ENCODE data around the gene DSC1.
"Not testable (repeated sequence)": the region's sequence is repeated elsewhere in the genome, so short reads cannot be mapped to it uniquely, and the experiment has no call there.

DSC1 gene

DNA sequence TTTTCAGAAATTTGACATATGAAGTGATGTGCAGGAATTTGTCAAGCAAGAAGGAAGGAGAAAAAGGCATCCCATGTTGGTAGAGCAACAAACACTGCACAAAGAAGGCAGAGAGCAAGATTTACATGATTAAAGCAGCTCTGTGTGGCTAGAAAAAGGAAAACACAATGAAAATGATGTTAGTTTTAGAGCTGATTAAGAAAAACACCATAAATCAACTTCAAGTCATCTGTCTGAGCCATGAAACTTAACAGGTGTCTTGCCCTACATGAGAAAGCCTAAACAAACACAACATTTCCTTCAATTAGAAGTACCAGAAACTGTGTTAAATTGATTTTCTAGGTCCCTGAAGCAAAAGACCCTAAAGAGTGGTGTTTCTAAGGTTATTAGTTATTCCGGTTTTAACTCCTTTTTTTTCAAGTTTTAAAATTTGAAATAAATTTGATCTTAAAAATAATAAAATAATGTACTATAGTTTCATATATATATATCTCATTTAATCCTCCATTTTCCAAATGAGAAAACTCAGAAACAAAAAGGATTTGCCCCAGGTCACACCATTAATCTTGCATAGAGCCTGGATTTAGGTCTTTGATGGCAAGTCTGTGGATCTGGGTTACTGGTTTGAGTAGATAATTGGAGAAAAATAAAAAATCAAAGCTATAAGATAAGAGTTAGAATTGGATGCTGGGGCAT lies 8.6 kb upstream of the DSC1 start:
- no peak for DNase-seq (ENCODE audit: low read depth in 2 of 2)

DNA sequence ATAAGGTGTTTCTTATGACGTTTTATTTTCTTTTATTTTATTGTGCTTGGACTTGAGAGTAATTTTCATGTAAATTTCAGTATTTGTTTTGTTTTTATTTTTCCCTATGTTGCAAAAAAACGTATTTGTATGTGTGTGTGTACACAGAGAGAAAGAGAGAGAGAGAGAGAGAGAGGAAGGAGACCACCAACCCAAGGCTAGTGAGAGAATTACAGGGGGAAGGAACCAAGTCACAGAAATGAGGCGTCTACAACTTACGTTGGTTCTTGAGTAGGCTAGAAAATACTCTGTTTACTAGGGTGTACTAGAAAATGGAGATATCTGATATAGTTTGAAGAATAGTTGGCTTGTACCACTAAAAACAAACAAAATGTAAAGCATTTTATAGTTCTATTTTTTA lies 7.7 kb upstream of the DSC1 start:
- no peak for DNase-seq (ENCODE audit: low read depth in 2 of 2)

DNA sequence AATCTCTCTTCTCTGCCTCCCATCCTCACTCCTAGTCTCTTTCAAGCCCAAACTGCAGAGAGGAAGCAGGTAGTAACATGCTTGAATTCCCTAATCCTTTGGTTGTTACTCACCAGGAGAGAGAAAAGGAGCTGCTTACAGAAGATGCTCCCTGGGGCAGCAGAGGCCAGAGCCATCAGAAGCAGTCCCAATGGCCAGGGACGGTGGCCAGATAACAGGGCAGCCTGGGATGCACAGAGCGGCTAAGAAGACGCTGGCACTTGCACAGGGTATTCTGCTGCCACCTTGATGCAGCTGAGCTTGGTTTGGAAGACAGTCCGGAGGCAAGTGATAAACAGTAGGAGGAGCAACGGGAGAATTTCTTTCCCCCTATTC lies 250 bp downstream of the DSC1 start:
- DNase-seq (ENCODE audit: low read depth in 2 of 2) = no peak

DNA sequence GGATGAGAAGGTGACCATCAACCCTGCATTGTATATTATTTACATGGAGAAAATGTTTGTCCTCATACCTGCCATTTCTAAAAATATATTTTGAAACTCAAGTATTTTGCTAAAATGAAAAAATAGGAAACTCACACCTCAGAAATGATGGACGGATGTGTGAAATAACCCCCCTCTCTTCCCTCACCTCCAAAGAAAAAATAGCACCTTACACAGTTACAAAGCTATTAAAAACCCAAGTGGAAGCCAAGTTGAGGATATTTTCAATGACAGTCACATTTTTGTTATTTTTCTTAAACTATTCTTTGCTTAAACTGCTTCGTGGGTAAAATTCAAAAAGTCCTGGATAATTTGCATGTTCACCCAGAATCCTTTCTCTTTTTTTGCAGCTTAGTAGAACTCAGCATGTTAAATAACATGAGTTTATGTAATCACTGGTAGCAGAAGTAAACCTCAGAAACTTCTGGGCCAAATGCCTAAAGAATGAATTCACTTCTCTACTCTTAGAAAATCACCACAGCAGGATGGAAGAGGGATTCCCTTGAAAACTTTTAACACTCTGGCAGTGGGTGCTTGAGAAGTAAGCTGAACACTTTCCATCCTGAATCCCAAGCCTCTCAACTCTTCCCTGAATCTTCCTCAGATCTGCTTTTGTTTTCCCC lies 768 bp downstream of the DSC1 start:
- DNase-seq (ENCODE audit: low read depth in 2 of 2) = no peak

DNA sequence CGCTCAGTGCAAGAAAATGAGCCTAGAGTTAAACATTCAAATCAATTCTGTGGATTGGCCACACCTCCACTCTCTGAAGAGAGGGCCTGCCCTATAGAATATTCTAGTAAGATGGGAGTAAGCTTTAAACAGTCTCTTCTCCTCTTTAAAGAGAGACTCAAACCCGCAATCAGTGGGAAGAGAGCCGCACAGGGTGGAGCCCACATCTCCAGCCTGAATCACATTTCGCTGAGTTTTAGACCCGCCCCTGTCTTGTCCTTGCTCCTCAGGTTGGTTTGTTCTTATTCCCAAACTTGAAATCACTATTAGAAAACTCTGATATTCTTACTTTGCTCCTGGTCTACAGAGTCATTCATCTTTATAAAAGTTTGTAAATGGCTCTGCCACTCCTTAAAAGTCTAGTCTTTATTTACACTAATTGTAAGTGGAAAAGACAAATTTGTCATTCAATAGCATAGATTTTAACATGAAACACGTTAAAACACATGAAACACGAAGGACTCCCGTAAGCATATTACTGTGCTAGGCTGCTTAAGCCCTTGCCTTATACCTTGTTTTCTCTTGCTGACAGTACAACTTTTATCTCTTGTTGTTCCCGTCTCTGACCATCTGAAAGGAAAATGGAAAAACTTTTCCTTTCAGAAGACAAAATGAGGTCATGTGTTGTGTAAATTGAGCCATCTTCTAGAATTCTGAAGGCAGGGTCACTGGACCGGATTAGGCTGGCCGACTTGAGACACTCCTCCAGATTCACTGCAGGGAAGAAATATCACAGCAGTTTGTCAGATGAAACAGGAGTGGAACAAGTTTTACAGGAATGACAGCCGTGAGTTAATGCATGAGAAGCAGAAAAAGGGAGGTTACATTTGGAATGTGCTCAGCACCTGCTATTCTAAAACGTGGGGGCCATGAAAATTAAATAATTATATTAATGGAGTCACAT lies 5.6 kb downstream of the DSC1 start:
- DNase-seq (ENCODE audit: low read depth in 2 of 2) = no peak

DNA sequence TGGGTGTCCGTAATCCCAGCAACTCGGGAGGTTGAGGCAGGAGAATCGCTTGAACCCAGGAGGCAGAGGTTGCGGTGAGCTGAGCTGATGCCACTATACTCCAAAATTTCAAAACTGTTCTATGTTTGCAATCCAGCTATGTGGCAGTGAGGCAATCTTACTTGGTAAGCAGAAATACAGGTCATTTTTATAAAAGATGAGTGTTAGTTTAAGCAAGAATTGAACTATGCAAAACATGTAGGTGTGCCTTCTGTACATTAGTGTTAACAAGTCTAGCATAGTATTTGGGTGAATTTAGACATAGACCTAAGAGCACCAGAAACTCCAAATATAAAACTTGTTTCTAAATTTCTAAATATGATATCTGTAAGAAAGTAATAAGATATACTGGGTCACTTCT lies 7.2 kb downstream of the DSC1 start:
- no peak for DNase-seq (ENCODE audit: low read depth in 2 of 2)

DNA sequence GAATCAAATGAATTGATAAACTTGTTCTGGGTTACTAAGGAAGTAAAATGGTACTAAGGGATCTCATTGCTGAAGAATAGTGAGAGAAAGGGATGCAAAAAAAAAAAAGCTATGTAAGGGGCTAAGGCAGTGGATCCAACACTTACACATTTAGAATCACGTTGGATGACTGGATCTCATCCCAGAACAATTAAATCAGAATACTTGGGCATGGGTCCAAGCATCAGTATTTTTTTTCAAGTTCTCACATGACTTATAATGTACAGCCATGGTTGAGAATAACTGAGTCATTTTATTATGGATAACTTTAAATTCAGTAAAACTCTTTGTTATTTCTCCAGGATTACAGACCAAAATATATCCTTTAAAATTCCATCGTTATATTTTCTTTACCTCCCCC lies 8.5 kb downstream of the DSC1 start:
- DNase-seq (ENCODE audit: low read depth in 2 of 2) = no peak

DNA sequence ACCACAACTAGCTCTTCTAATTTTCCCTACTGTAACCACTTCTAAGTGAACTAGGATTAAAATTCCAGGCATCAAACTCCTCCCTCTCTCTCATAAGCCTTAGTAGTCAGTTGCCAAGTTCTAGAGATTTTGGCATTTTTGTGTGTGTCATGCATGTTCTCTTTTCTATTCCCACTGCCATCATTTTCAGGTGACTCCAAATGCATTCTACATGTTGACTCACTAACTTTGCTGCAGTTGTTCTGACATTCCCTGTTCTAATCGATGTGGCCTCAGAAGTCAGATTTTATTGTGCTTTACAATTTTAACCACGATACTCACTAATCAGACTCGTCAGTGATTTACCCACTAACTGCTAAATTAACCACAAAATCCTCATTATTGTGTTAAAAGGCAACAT lies 13.3 kb downstream of the DSC1 start:
- no peak for DNase-seq (ENCODE audit: low read depth in 2 of 2)

DNA sequence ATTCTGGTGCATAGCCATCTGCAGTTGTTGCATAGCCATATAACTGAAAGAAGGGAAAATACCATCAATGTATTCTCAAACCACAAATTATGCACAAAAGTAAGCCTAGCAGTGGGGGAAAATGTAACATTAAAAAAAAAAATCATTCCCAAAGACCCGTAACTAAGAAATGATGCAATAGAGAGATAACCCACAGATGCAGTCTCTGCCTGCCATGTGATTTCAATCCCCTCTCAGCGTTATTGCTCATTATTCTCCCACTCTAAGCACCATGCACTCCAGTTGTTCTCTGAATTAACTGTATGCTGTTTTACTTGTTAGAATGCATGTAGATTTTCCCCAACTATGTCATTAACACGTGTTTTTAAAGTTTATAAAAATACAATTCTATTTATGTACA lies 14.1 kb downstream of the DSC1 start:
- no peak for DNase-seq (ENCODE audit: low read depth in 2 of 2)

DNA sequence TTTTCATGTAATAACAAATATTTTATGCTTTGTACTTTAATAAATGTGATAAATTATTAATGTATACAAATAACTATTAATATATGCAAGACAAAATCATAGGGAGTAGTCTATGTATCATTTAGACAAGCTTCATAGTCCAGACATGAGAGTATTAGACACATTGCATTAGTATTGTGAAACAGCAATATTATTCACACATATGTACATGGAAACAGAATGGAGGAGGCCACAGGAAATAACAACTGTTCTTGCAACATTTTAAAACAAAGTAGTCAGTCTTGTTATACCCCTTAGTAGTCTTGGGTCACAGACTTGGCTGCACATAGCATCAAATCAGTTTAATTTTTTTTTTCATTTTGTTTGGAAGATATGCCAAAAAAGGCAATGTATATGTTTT lies 15.8 kb downstream of the DSC1 start:
- no peak for DNase-seq (ENCODE audit: low read depth in 2 of 2)

DNA sequence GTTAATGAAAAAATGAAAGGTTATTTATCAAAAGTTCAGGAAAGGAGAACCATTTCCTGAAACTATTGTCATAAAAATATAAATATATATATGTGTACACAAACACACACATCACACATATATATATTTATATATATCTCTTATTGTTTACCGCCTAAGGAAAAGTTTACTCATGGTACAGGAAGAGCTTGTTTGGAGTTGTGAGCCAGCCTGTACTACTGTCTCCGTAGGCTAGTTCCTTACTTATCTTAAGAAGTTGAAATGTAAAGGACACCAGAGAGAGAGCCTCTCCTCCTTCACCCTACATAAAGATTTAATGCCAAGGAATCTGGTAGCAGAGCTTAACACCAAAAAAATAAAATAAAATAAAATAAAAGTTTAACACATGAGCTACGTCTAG lies 19.6 kb downstream of the DSC1 start:
- no peak for DNase-seq (ENCODE audit: low read depth in 2 of 2)

DNA sequence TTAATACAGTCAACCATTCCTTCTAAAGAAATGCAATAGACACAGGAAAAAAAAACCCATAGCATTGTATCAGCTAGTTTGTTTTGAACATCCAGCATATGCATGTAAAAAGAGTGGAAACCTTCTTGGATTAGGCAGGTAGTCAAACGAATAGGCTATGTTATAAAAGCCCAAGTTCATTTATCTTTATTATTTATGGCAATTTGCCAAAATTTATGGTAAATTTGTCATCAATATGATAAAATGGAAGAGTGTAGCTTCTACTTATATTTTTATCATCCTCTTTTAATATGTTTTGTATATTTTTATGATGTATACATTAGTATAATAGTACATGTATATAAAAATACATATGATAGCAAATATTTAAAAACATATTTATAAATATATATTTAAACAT lies 23.9 kb downstream of the DSC1 start:
- no peak for DNase-seq (ENCODE audit: low read depth in 2 of 2)

DNA sequence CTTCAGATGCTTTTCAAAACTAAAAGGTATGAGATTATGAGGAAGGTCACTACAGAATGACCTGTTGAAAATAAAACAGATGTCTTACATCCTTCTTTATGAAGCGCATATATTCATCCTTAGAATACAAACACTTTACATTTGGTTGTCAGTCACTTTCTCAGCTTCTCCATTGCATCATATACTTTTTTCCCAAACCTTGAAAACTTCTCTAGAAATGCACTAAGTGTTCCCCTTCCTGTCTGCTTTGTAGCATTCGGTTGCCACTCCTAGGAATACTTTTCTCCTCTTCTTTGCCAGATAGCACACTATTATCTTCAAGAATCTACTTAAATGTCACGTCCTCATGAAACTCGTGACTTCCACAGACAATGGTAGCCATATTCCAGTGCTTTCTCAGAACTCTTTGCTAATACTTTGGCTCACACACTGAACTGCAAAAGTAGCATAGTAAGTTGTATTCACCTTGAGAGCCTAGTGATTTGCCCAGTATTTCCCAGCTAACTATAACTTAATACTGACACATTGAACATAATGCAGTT lies 27.6 kb downstream of the DSC1 start:
- no peak for DNase-seq (ENCODE audit: low read depth in 2 of 2)

DNA sequence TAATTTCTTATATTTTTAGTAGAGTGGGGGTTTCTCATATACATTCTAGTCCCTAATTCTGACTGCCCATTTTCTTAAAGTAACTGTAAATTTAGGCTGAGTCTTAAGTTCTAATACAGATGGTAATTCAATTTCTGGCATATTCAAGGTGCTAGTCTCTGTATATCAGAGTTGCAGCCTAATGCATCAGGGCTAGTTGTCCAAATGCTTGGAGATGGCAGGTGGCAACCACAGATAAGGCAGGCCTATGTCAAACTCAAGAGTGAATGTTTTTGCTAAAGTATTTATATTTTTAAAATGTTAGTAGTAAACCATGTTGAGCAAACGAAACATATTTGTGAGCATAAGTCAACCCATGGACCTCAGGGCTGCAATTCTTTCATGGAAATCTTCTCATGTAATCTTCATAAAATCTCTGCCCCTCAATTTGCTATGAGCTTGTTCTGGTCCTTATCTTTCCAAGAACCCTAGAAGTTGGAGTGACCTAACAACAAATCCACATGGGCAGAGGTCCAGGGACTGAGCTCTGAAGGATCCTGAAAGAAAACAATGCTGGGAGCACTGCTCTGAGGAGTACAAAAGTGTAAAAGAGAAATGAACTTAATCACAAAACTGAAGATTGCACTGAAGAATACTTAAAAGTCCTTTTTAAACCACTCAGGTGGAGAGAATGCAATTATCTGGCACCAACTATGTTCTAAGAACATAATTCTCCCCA lies 33.1 kb downstream of the DSC1 start:
- DNase-seq (ENCODE audit: low read depth in 2 of 2) = no peak

DNA sequence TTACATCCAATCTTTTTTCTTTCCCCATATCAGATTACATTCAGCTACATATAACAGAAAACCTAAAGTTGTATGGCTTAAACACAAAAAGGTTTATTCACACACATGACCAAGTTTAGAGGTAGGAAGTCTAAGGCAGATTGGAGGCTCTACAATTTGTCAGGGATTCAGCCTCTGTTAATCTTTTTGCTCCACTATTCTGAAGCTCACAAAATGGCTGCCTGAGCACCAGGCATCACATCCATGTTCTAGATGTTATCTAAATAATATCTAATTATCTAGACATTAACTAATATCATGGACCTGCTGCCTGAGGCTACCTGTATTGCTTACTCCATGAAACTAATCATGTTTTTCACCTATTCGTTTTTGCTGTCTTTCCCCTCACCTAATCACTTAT lies 36.8 kb downstream of the DSC1 start:
- no peak for DNase-seq (ENCODE audit: low read depth in 2 of 2)

DNA sequence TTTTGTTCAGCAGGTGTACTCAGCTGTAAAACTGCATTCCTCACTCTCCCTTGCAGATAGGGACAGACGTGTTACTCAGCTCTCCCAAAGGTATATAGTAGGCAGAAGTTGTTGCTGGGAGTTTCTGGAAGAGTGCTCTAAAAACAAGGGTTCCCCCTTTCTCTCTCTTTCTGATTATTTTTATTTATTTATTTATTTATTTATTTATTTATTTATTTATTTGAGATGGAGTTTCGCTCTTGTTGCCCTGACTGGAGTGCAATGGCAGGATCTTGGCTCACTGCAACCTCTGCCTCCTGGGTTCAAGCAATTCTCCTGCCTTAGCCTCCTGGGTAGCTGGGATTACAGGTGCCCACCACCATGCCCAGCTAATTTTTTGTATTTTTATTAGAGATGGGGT lies 39.5 kb downstream of the DSC1 start:
- not testable (repeated sequence) for DNase-seq (ENCODE audit: low read depth in 2 of 2)

DNA sequence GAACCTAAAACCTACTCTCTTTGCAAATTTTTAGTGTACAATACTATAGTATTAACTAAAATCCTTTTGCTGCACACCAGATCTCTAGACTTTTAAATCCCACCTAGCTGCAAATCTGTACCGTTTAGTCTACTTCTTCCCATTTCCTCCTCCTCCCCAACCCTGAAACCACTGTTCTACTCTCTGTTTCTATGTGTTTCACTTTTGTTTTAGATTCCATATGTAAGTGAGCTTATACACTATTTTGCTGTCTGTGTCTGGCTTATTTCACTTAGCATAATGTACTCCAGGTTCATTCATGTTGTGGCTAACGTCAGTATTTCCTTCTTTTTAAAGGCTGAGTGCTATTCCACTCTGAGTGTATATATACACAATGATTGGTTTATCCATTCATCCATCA lies 42.1 kb downstream of the DSC1 start:
- DNase-seq (ENCODE audit: low read depth in 2 of 2) = no peak

DNA sequence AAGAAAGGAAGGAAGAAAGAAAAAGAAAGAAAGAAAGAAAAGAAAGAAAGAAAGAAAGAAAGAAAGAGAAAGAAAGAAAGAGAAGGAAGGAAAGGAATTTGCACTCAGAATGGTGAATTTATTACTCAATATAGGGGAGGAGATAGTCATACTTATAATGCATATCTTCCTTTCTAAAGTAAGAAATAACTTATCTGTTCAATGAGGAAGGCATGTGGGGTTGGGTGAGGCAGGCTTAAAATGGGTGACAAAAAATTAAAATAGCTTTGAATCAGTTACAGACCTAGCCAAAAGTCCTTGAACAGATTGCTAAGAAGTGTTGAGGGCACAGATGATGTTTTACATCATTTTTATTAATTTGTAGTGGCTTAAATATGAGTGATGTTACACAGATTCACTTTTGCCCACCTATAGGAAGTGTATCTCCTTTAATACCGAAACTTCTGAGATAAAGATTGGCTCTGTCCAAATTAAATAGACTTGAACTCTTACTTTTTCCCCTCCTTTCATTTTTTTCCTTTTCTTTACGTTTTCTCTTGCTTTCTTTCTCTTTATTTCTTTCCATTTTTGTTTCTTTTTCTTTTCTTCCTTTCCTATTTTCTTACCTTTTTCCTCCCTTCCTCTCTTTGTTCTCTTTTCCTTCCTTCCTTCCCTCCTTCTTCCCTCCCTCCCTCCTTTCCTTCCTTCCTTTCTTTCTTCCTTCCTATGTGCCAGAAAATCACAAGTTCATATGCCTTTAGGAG lies 45.6 kb downstream of the DSC1 start:
- no peak for DNase-seq (ENCODE audit: low read depth in 2 of 2)

DNA sequence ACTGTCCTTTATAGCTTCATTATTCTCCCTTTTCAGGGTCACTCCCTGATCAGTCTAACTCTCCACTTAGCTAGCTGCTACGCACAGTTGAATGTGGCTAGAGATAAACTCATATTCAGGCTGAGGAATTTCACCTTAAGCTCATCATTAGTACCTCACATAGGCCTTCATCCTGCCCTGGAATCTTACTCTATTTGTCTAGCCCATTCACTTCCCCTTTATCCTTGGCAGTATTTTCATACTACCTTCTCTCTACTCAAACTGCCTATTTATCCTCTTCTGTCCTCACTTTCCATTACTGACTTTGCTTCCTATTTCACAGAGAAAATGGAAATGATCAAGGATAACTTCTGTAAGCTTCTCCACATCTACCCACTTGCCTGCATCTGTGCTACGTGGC lies 49.9 kb downstream of the DSC1 start:
- DNase-seq (ENCODE audit: low read depth in 2 of 2) = no peak

DNA sequence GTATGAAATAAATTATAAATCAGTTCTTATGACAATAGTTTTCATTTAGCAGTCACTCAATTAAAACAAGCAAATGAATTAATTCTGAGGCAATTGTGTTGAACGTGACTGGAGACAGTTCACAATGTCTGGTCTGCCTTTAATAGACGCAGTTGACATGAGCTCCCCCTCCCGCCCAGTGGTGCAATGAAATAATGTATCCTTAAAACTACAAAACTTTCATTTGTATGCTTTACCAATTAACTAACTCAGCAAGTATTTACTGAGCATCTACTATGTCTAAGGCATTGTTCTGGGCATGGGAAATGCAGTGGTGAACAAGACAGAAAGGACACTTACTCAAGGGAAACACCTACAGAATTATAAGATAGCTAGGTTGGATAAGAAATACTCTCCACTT lies 56.9 kb downstream of the DSC1 start:
- no peak for DNase-seq (ENCODE audit: low read depth in 2 of 2)

DNA sequence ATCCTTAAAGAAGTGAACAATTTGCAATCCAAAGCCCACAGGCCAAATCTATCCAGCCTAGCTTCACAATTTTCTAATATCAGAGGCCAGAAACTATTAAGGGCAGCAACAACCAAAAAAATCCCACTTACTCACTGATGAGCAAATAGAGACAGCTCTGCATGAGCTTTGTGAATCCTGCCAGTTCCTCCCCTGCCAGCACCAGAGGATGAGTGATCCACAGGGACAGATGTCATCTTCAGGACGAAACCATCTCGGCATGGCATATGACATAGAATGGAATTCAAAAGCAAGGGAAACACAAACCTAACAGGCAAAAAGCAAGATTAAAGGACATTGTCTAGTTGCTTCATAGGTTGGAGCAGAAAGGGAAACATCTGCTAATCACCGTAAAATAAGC lies 58.2 kb downstream of the DSC1 start:
- no peak for DNase-seq (ENCODE audit: low read depth in 2 of 2)
